ENCODE results near the gene SIM1.
"Not testable (repeated sequence)": the region's sequence is repeated elsewhere in the genome, so short reads cannot be mapped to it uniquely, and the experiment has no call there.

The SIM1 gene

DNA sequence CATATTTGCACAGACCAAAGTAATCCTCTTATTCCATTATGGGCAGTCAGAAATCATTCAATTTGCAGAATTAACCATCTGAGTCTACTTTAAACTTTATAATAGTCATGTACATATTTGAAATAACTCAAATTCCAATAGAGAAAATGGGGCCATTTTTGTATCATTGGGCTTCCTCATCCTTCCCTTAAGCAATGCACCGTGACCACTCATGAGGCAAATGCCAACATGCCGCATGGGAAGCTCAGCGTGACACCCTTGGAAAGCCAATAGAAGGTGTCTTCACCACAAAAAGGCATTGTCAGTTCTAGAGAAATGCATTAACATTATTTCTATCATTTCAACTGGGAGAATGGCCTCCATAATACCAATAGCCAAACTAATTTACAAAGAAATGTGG, 38.5 kb downstream of the SIM1 start:
- DNase-seq (ENCODE audit: low read depth) = no peak

DNA sequence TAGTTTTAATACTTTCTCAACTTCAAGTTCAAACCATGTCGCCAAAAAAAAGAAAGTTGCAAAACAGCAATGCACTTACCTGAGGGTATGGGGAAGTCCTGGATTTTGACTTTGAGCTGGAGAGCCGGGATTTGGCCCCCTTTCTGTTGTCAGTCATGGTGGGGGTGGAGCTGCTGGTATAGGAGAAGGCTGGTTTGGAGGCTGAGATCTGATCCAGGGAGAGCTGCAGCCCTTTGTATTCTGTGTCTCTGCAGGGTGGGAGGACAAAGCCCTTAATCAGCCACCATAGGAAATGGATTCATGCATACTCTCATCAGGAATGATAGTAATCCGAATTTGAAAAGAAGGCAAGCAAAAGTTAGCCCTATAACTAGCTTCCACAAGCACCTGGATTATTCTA, 44.0 kb downstream of the SIM1 start:
- no peak for DNase-seq (ENCODE audit: low read depth)

DNA sequence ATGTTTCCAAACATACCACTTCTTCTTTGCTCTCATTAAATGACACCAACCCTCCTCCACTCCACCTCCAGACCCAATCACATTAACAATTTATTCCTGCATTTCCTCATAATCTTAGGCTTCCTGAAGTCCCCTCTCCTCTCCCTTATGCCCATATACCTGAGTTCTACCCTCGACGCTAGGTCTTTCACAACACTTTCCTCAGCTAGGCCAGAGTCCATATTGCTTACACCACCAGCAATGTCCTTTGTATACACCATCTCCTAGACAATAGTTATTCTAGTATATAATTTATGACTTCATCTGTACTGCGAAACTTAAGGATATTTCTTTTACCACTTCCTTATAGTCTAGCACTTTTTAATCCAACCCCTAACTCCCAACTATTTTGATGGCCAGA, 47.7 kb downstream of the SIM1 start:
- DNase-seq (ENCODE audit: low read depth) = no peak

DNA sequence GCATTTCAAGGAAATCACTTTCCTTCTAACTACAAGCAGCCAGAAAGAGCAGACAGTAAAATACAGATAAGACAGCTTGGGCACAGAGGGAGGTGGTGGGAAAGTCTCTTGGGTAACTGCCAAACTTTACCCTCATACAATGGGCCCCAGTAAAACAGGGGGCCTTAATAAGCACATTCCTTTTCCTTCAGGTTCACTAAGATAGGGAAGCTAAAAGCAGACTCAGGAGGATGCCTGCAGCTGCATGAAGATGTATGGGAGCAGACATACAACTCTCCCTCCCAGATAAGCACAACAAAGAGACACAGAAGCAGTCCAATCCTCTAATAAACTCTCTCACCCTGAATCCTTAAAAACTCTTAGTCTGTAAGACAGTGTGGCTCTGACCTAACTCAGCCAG, 49.0 kb downstream of the SIM1 start:
- DNase-seq (ENCODE audit: low read depth) = no peak

DNA sequence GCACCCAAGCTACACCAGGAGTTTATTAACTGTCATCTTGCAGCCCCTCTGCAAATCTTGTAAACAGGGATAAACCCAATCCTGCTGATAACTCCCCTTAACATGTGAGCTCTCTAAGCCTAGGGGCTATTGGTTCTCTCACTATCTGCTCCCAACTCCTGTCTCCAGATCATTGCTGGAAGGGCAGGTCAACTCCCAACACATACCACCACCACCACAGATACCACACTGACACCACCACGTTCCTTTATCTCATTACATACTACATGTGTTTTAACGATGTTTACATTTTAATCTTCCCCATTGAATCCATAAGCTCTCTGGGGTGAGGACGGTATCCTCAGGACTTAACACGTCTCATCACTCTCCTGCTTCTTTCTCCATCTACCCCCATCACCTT, 51.8 kb downstream of the SIM1 start:
- DNase-seq (ENCODE audit: low read depth) = no peak

DNA sequence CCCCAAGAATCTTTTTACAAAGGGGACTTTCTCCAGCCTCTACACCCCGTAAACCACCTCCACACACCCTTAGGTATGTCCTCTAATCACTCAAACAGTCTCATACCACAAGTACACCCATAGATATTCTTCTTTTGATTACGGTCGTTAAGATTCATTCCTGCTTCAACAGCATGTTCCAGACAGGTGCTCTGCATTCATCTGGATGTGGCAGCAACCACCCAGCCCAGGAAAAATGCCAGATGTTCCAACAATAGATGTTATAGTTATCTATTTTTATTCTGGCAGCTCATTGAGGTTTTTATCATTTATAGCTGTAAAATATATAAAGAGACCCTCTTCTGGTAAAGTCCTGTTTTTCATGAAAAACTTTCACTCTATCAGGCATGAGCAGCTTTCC, 60.7 kb downstream of the SIM1 start:
- DNase-seq (ENCODE audit: low read depth) = no peak

DNA sequence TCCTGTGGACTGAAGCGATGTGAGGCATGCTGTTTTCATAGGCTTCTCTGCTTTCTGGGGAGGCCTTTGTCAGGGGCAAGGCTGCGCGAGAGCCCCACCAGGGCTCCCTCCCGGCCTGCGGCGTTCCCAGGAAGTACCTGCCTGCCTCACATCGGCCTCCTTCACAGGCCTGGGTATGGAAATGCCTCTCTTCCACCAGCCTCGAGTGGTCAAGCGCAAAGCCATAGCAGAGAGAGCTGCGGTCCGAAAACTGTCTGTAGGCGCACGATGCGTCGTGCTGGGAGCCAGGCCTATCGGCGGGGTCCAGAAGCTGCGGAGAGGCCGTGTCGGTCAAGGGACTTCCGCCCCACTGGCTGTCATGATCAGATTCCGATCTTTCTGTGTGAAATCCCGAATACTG, 71.2 kb downstream of the SIM1 start:
- DNase-seq (ENCODE audit: low read depth) = no peak

DNA sequence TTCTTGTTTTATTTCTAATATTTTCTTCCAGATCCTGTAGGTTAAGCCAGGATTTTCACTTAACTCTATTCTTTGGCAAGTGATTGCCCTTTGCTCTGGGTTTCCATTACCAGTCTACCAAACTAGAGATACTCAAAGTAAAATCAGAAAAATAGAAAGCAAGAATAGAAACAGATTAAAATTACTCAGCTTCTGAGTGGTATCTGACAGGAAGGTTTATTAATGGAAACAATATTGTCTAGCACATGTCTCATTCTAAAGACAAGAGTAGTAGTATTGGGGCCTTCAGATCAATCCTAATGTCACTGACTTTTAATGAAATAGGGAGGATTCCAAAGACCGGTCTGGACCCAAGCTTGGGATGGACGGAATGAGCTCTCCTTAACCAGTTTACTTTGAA, 72.3 kb downstream of the SIM1 start:
- DNase-seq (ENCODE audit: low read depth) = no peak

DNA sequence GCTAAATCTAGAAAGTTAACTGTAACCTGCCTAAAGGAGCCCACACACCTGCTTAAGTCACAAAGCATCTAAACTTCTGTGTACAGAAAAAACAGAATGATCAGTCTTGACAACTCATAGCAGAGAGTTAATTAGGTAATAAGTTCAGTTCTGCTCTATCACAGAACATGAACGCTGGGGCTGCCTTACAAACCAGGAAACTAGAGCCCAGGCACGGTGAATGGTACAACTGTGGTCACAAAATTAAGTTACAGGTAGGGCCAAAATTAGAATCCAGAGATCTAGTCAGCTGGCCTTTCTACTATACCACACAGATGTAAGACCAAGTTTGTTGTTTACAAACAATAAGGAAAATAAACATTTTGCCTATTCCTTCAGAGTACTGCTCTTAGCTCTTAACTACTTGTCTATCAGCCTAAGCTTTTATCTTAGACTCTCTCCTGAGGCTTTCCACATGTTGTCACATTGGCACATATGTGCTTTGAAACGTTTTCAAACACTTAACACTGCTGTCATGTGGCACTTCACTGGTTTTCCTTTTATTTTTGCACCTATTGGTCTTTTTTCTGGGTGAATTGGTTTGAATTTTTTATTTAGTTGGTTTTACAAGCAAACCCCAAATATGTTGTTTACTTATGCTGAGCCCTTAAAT, 75.7 kb downstream of the SIM1 start:
- no peak for DNase-seq (ENCODE audit: low read depth)

DNA sequence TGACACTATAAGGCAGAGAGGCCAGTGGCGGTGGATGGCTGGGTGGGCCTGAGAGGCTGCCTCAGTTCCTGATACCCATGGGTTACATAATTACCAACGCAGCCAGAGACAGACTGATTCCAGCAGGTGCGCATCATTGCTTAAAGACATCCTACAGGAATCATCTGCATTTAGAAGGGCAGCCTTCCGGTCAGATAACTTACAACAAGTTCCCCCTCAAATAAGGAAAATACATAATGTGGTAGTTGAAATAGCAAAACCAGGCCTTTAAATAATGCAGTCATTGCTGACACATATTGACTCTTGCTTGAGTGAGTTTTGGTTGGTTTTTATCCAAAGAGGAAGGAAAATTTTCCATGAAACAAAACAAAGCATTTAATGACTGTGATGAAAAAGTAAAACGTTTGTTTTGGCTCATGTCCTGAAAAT, 81.9 kb downstream of the SIM1 start:
- DNase-seq (ENCODE audit: low read depth) = no peak

DNA sequence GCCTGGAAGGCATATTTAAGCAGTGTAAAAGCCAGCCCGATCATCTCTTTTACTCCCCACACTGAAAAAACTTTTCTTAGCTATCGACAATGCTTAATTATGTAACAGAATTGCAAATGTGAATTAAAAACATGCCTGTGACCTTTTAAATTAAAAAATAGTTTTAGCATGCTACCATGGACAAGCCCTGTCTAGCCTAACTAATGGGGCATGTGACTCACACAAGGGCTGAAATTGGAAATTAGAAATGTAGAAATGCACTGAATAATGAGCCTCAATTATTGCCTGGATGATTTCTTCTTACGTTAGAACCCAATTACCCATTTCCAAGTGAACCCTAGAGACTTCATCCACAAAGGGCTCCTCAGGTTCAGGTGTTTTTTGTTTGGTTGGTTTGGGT, 82.7 kb downstream of the SIM1 start:
- DNase-seq (ENCODE audit: low read depth) = no peak

DNA sequence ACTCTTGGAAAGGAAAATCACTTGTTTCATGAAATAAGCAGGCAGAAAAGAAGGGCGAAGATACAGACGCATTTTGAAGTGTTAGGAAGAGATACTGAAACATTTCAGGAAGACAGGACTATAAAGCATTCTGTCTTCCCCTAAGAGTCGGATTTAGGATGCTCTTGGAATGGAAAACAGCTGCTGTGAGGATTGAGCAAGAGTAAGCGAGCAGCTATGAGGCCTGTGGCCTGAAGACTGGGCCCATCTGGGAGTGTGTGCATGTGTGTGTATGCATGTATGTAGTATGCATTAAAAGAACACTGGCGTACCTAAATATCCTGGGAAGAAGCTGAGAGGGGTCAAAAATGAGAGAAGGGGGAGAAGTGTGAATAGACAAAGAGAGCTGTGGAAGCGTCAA, 83.6 kb downstream of the SIM1 start:
- DNase-seq (ENCODE audit: low read depth) = no peak

DNA sequence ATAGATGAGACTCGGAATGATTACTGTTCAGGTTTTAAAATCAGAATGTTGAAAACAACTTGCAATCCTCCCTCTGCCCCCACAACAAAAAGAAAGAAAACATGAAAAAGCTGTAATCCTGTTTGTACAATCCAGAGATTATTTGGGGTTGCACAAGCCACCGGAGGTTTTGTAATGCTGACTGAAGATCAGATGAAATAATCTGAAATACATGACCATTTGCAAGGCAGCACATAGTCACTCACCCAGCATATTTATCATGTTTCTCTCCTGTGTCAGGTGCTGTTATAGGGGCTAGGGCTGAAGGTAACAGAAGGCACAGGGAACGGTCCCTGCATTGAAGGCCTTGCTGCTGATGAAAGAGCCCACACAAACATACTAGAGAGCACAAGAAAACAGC, 85.3 kb downstream of the SIM1 start:
- no peak for DNase-seq (ENCODE audit: low read depth)

DNA sequence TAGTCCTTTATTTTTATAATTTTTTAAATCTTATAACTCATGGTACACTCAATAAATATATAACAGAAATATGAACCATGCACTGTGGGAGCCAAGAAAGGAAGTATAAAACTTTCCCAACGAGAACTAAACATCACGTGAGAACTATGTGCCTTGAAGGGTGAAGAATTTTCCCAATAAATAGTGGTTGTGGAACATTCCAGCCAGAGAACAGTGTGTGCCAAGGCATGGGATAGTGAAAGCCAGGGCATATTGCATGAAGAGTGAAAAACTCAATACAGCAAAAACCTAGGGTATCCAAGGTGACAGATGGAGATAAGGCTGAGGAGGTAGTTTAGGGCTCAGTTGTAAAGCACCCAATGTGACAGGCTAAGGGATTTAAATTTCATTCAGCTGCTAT, 86.1 kb downstream of the SIM1 start:
- no peak for DNase-seq (ENCODE audit: low read depth)

DNA sequence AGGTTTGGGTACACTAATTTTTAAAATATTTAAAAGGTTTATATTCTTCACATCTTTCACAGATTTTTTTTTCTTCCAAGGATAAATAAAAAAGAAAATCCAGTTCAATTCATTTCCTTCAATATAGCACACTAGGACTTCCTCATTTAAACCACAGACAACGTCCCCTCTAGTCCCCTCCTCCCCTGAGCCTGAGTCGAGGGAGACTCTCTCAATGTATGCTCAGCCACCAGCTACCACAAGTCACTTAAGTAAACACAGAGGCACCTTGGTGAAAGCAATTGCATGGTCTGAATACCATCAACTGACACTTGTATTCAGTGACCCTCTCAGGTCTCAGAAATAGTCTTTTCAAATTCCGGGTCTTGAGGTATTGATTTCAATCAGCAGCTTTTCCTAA, 88.6 kb downstream of the SIM1 start:
- DNase-seq (ENCODE audit: low read depth) = no peak

DNA sequence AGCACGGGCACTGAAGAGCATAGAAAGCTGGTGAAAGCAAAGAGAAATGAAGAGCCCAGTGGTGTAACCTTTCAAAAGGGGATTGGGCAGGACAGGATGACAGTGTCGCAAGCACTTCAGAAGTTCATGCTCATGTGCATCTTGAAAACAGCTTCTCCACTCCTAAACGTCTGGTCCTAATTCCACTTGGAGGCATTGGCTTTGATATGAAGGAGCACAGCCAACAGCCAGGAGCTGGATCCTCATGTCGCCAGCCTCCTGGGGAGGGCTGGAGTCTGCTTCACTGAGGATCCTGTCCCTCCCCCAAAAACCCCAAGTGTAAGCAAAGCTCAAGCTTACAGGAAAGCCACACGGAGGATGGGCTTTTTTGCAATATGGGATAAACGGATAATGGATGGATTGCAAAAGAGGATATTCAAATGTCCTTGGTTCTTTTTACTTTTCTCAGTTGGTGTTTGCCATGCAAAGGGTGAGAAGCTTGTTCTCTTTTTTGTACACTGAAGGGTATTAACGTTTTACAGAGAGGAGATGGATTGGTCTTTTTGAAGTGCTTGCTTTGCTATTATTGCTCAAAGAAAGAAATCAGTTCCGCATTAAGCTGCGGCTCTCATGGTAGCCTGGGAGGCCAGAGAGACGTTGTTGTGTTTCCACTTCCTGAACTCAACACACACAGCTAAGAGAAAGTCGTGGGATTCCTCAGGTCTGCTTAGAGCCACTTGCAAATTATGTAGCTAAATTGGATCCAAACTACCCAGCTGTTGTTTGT, 92.2 kb downstream of the SIM1 start:
- DNase-seq (ENCODE audit: low read depth) = no peak

DNA sequence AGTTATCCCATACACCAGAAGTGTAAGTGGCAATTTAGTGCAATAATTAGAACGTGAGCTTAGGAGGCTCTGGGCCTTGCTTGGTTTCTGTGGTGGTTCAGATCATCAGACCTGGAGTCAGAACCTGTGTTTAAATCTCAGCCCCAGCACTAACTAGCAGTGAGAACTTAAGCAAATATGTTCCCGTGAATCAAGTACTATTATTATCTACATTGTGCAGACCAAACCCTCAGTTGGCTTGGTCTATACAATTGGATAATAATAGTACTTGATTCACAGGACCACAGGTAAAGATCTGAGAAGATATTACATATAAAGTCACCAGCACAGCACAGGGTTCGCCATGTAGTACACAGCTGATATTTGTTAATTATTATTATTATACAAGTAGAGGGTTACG, 93.1 kb downstream of the SIM1 start:
- no peak for DNase-seq (ENCODE audit: low read depth)

DNA sequence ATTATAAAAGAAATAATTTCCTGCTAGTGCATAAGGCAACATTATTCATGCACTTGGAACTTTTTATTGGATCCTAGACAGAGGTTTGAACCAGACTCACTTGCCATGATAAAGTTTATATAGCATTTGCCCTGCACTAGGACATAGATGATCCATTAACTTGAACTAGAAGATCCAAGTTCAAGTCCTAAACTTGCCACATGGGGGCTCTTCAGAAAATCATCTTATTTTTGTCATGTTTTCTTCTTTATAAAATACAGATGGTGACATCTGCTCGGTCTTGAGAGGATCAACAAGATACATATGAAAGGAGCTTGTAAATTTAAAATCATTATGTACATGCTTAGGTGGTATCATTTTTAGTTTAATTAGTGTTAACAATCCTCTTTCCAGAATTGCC, 94.5 kb downstream of the SIM1 start:
- DNase-seq (ENCODE audit: low read depth) = no peak

DNA sequence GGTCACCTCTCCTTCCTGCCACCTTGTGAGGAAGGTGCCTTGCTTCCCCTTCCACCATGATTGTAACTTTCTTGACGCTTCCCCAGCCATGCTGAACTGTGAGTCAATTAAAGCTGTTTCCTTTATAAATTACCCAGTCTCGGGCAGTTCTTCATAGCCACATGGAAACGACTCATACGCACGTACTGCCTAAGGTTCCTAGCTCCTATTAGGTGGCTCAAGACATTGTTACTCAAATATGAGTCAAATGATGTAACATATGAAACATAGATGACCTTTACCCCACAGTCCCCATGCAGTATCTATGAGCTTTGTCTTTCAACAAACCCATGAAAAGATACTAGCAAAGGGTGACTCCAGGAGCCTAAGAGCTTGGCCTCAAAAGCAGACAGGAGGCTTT, 98.3 kb downstream of the SIM1 start:
- no peak for DNase-seq (ENCODE audit: low read depth)

DNA sequence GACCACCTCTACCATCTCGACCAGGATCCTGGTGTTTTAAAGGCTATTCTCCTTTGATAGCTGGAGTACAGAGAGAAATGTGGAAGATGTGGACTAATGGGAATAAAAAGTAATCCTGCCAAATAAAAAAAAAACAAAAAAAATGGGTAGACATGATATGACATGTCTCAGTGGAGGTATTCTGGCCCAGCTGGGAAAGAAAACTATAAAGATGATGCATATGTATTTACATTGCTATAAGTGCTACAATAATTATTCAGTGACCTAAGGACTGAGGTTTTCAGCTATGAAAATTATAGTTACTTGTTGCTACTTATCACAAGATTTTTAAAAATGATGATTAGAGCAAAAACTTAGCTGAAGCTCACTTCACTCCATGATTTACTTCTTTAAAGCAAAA, 101.1 kb downstream of the SIM1 start:
- no peak for DNase-seq (ENCODE audit: low read depth)

DNA sequence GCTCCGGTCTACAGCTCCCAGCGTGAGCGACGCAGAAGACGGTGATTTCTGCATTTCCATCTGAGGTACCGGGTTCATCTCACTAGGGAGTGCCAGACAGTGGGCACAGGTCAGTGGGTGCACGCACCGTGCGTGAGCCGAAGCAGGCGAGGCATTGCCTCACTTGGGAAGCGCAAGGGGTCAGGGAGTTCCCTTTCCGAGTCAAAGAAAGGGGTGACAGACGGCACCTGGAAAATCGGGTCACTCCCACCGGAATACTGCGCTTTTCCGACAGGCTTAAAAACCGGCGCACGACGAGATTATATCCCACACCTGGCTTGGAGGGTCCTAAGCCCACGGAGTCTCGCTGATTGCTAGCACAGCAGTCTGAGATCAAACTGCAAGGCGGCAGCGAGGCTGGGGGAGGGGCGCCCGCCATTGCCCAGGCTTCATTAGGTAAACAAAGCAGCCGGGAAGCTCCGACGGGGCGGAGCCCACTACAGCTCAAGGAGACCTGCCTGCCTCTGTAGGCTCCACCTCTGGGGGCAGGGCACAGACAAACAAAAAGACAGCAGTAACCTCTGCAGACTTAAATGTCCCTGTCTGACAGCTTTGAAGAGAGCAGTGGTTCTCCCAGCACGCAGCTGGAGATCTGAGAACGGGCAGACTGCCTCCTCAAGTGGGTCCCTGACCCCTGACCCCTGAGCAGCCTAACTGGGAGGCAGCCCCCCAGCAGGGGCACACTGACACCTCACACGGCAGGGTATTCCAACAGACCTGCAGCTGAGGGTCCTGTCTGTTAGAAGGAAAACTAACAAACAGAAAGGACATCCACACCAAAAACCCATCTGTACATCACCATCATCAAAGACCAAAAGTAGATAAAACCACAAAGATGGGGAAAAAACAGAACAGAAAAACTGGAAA, 109.7 kb downstream of the SIM1 start:
- not testable (repeated sequence) for DNase-seq (ENCODE audit: low read depth)

DNA sequence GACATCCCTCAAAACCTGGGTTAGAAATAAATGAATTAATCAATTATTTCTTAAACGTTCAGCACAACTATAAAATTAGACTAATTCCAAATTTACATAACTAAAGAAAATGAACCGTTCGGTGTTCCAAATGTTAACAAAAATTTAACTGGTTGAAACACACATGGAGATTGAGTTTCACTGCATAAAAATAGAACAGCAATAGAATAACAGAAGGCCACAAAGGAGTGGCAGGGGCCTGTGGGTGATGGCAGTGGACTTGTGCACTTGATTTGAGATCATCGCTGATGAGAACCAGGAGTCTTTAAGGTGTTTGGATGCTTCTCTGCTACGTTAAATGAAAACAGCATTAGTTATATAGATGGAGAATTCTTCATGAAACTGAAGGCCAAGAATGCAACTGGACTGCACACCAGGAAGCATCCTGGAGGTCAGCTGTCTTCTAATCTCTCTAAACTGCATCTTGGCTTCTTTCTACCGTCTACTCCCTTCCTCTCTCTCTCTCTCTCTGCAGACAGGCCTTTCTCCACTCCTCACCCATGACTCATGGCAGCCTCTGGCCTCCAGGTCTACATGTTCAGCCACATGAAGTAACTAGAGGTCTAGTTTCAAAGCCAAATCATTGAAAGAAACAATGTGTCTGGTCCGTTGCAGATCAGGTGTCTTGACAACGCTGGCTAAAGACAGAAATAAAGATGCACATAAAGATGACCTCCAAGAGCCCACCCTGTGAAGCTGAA, 111.3 kb downstream of the SIM1 start:
- no peak for DNase-seq (ENCODE audit: low read depth)

All from activated T-cell treated with anti-CD3 and anti-CD28 coated beads for 24 hours (primary cell).